GM12891 (cell line): Measurements from ENCODE around the gene PELI3.

ENCODE experiments used
- POLR2A ChIP-seq: IDR thresholded peaks from 2 replicates; pipeline ENCODE4 v1.6.1; 2011; ENCODE audit warnings: low read depth, low read length, control low read depth
- POLR2AphosphoS5 ChIP-seq: IDR thresholded peaks from 2 replicates; pipeline ENCODE4 v1.6.1; 2011; ENCODE audit warnings: low read depth, low read length, control low read depth
- SPI1 ChIP-seq: IDR thresholded peaks from 2 replicates; pipeline ENCODE4 v1.6.1; 2011; ENCODE audit warnings: low read depth, low read length, control low read depth
- TAF1 ChIP-seq: IDR thresholded peaks from 2 replicates; pipeline ENCODE4 v1.6.1; 2011; ENCODE audit warnings: low read depth, low read length, control low read depth

DNA sequence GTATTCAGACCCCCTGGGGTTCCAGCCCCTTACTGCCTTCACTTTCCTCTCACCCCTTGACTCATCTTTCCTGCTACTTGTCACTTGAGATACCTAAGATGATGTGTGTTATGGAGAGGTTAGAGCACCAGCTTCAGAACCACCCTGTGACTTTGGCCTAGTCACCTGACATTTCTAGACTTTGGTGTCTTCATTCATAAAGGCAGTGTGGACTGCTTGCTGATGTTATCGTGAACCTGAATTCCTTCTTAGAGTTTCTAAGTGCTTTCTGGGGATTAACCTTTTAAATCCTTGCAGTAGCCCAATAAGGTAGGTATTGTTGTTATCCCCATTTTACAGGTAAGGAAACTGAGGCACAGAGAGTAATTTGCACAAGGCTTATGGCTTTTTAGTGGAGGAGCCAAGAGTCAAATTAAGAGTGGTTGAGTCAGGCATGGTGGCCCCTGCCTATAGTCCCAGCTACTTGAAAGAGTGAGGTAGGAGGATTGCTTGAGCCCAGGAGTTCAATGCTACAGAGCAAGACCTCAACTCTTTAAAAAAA is 38.6 kb downstream of the PELI3 start:
- no peak for TF ChIP-seq TAF1
- no peak for TF ChIP-seq POLR2AphosphoS5
- no peak for TF ChIP-seq POLR2A
- TF ChIP-seq SPI1: no peak
